K562 (cell line): Measurements from ENCODE around the gene HMX3. TPM values are rescaled to one million over a fixed set of nuclear protein-coding genes. Genes with fewer than 3 reads are reported as not detected.

Source experiments
- ARHGAP35 ChIP-seq: fragments of 450-650 bp; IDR thresholded peaks from 2 replicates; pipeline ENCODE4 v1.6.1; 2018; ENCODE audit not compliant: partially characterized antibody
- IFI16 ChIP-seq: fragments of 250-450 bp; sonication (Bioruptor Pico); IDR thresholded peaks from 2 replicates; pipeline ENCODE4 v2.1.2; 2022; ENCODE audit warnings: mild to moderate bottlenecking, inconsistent platforms
- LEF1 ChIP-seq: fragments of 450-650 bp; IDR thresholded peaks from 2 replicates; pipeline ENCODE4 v1.6.1; 2016; ENCODE audit warnings: mild to moderate bottlenecking
- NR2C1 ChIP-seq, 2 experiments: fragments of 450-650 bp; IDR thresholded peaks; 2 replicates each; pipeline ENCODE4 v1.6.1; 2017; ENCODE audit warnings: mild to moderate bottlenecking in 2 of 2, antibody characterized with exemption in 1 of 2, inconsistent platforms in 1 of 2, missing compliant biosample characterization in 1 of 2, missing genetic modification characterization in 1 of 2
- PREB ChIP-seq: sonication (generic); formaldehyde crosslinking; IDR thresholded peaks from 2 replicates; pipeline ENCODE4 v1.8.1; 2023; ENCODE audit warnings: mild to moderate bottlenecking, missing genetic modification reagents
- RBM22 ChIP-seq: fragments of 200-400 bp; formaldehyde crosslinking; IDR thresholded peaks from 2 replicates; pipeline ENCODE4 v1.6.1; 2018; ENCODE audit warnings: low read length, low read depth; ENCODE audit not compliant: poor library complexity, severe bottlenecking
- SRSF9 ChIP-seq: fragments of 200-400 bp; formaldehyde crosslinking; IDR thresholded peaks from 2 replicates; pipeline ENCODE4 v1.6.1; 2017; ENCODE audit warnings: low read depth, low read length, borderline replicate concordance
- ZBTB43 ChIP-seq: sonication (generic); formaldehyde crosslinking; IDR thresholded peaks from 2 replicates; pipeline ENCODE4 v1.8.0; 2023; ENCODE audit warnings: mild to moderate bottlenecking, missing genetic modification reagents
- ZNF133 ChIP-seq: fragments of 250-450 bp; sonication (Bioruptor Pico); IDR thresholded peaks from 2 replicates; pipeline ENCODE4 v1.4.0; 2020; ENCODE audit warnings: mild to moderate bottlenecking
- ZNF184 ChIP-seq: sonication (generic); formaldehyde crosslinking; IDR thresholded peaks from 2 replicates; pipeline ENCODE4 v1.5.0; 2020; ENCODE audit warnings: missing genetic modification reagents
- ZNF217 ChIP-seq: sonication (generic); formaldehyde crosslinking; IDR thresholded peaks from 2 replicates; pipeline ENCODE4 v1.8.0; 2022; ENCODE audit warnings: mild to moderate bottlenecking, missing genetic modification reagents
- ZNF592 ChIP-seq: fragments of 450-650 bp; IDR thresholded peaks from 2 replicates; pipeline ENCODE4 v1.6.1; 2017; ENCODE audit warnings: antibody characterized with exemption, mild to moderate bottlenecking
- ZNF780A ChIP-seq: fragments of 250-450 bp; sonication (Bioruptor Pico); IDR thresholded peaks from 2 replicates; pipeline ENCODE4 v1.5.0; 2021; ENCODE audit warnings: mild to moderate bottlenecking
- polyA plus RNA-seq, 8 experiments: library from polyadenylated mRNA; depleted of rRNA in 4 of 8; stranded (reverse) in 5 of 8; unstranded in 3 of 8; fragments of >200 nt; fragmentation: Nextera tagmentation in 2 of 8; fragmentation: Illumina TruSeq in 1 of 8; extraction: Ambion mirVana in 2 of 8; extraction: Trizol in 1 of 8; gene quantifications; 2 replicates each; pipeline versions ENCODE4 v1.2.1 to v1.2.3, GENCODE V29; 2011 to 2014; ENCODE audit warnings: inconsistent platforms in 1 of 8, missing spikeins in 1 of 8
- total RNA-seq, 7 experiments: library from RNA; depleted of rRNA in 6 of 7; stranded (reverse); fragments of >200 nt in 6 of 7; fragmentation: Illumina TruSeq in 2 of 7; extraction: Trizol in 2 of 7; gene quantifications; 2 replicates each; pipeline versions ENCODE4 v1.2.1 to v1.2.3, GENCODE V29; 2011 to 2021; ENCODE audit warnings: low replicate concordance in 1 of 7

Gene HMX3
- total and polyA plus RNA-seq, 9 of the 15 experiments (the other 6 are each of a cell fraction or from before 2014, with no cell fraction given): 0.55 to 43.5 (median 7.4) TPM; not detected in 2

- TF ChIP-seq ZNF133 (CRISPR knock-in tag): no peak
- peak; percentile 97 for TF ChIP-seq NR2C1 (IDR thresholded peaks at IDR 0.05)
- TF ChIP-seq NR2C1 (tag; IDR thresholded peaks at IDR 0.05): peak; percentile 98
- TF ChIP-seq ARHGAP35: no peak
- no peak for TF ChIP-seq ZBTB43 (CRISPR knock-in tag)
- TF ChIP-seq ZNF217 (CRISPR knock-in tag): no peak
- no peak for TF ChIP-seq ZNF780A
- TF ChIP-seq PREB (CRISPR knock-in tag): no peak
- TF ChIP-seq ZNF592: peak; percentile 89; the same call in 1 of the 2 replicates
- no peak for TF ChIP-seq SRSF9
- no peak for TF ChIP-seq RBM22
- TF ChIP-seq IFI16 (CRISPR knock-in tag): no peak
- TF ChIP-seq LEF1: no peak
- TF ChIP-seq ZNF184: no peak
Measured at GRCh38 chr10:123154092-123154710, 18.4 kb downstream of the HMX3 start, which contains the start of gene BUB3 (continued).
